Measurements from ENCODE around the gene SEMA7A. TPM values are rescaled to one million over a fixed set of nuclear protein-coding genes. Genes with fewer than 3 reads are reported as not detected.
"Not testable (repeated sequence)": the region's sequence is repeated elsewhere in the genome, so short reads cannot be mapped to it uniquely, and the experiment has no call there.

Gene SEMA7A, protein sequence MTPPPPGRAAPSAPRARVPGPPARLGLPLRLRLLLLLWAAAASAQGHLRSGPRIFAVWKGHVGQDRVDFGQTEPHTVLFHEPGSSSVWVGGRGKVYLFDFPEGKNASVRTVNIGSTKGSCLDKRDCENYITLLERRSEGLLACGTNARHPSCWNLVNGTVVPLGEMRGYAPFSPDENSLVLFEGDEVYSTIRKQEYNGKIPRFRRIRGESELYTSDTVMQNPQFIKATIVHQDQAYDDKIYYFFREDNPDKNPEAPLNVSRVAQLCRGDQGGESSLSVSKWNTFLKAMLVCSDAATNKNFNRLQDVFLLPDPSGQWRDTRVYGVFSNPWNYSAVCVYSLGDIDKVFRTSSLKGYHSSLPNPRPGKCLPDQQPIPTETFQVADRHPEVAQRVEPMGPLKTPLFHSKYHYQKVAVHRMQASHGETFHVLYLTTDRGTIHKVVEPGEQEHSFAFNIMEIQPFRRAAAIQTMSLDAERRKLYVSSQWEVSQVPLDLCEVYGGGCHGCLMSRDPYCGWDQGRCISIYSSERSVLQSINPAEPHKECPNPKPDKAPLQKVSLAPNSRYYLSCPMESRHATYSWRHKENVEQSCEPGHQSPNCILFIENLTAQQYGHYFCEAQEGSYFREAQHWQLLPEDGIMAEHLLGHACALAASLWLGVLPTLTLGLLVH
- 67.6 and 74.8 TPM in 2 replicates for total RNA-seq (2022)
- percentile 92 among the genes with signal in this experiment for Bru-seq, nascent RNA
- BruChase-seq, experiment 1, labeled RNA remaining after a 6-hour chase, result percentile 87 among the genes with signal in this experiment
- percentile 94 among the genes with signal in this experiment for BruChase-seq, experiment 2, labeled RNA remaining after a 2-hour chase
- long read RNA-seq, partial matches to known transcripts, result 0 of 11 reads
- long read RNA-seq, other reads (novel, unspliced or antisense), result 10 of 11 reads

DNA sequence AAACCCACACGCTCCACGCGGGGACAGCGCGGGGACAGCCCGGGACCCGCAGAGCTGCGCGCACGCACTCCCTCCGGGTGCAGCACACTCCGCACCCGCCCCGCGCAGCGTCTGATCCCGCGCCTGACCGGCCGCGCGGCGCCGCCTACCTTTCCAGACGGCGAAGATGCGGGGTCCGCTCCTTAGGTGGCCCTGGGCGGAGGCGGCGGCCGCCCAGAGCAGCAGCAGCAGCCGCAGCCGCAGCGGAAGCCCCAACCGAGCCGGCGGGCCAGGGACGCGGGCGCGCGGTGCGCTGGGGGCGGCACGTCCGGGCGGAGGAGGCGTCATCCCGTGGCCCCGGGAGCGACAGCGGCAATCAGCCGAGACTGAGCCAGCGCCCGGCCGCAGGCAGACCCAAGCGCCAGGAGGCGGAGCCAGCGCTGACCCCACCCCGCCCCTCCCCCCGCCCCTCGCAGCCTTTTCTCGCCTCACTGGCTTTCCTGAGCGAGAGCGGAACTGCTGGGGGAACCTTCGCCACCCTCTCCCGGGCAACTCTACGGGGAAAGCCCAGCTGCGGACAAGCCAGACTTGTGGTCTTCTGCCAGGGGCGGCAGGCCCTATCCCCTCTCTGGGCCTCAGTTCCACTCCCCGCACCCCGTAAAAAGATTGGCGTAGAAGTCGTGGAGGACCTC, at the start of gene SEMA7A:
Gene SEMA7A, minus strand, starts transcription at position 367 of the 671 bp plus-strand sequence. Its CDS starts 40 bp downstream, at position 327.
- Mint-ChIP-seq H3K36me3 (ENCODE audit: insufficient read depth, unreplicated experiment) (peaks cover 52% of the 10 kb centered on the region), H3K4me1 (ENCODE audit: low read depth, unreplicated experiment) (peaks cover 48% of the 10 kb centered on the region), H3K27ac (ENCODE audit: unreplicated experiment) (peak within 1 kb of the TSS; percentile 69), H3K9me3 (ENCODE audit: low read depth, unreplicated experiment) (no peaks in the 10 kb centered on the region), H3K4me3 (ENCODE audit: low read depth, unreplicated experiment) (peak within 1 kb of the TSS; percentile 80), H3K27me3 (ENCODE audit: unreplicated experiment) (no peaks in the 10 kb centered on the region)
- intact Hi-C loops (cut with micrococcal nuclease; ENCODE audit: unreplicated experiment), result no loop called here
- CTCF ChIA-PET, result interaction anchor here (0.7 to 1.4 kb wide), 3 partner anchors 9 to 52 kb away, joined by 3 to 4 read pairs (median 3); no protein-coding TSS in a partner anchor
- BruUV-seq (replicated peaks), result TSS peak; percentile 34
- TF ChIP-seq, protein P1, sequence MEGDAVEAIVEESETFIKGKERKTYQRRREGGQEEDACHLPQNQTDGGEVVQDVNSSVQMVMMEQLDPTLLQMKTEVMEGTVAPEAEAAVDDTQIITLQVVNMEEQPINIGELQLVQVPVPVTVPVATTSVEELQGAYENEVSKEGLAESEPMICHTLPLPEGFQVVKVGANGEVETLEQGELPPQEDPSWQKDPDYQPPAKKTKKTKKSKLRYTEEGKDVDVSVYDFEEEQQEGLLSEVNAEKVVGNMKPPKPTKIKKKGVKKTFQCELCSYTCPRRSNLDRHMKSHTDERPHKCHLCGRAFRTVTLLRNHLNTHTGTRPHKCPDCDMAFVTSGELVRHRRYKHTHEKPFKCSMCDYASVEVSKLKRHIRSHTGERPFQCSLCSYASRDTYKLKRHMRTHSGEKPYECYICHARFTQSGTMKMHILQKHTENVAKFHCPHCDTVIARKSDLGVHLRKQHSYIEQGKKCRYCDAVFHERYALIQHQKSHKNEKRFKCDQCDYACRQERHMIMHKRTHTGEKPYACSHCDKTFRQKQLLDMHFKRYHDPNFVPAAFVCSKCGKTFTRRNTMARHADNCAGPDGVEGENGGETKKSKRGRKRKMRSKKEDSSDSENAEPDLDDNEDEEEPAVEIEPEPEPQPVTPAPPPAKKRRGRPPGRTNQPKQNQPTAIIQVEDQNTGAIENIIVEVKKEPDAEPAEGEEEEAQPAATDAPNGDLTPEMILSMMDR (IDR thresholded peaks at IDR 0.05; ENCODE audit: unreplicated experiment), result no peak
- peak; percentile 91 for DNase-seq

DNA sequence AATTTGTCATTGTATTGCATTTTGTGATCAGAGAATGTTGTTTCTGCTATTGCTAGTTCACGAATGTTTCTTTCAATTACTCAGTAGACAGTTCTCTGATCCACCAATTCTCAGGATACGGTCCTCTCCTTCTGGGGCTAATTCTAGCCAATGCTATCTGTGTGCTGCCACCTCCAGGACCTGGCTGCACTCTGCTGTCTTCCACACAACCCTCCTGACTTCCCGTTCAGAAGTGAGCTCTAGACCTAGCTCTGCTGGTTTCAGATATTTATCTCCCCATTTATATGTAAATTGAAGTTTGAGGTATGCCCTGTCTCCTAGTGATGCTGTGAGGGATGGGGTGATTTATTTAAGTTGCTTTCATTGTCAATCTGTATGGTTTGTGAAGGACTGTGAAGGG, 48.9 kb upstream of the SEMA7A start:
- CTCF ChIA-PET, result interaction anchor here (0.7 to 1.0 kb wide), 4 partner anchors 11 to 119 kb away, joined by 3 to 5 read pairs (median 3); no protein-coding TSS in a partner anchor
- H3K27ac Mint-ChIP-seq (ENCODE audit: unreplicated experiment), result no peak overlapping the region
- DNase-seq, result no peak
- no peaks in the 10 kb centered on the region for H3K9me3 Mint-ChIP-seq (ENCODE audit: low read depth, unreplicated experiment)
- intact Hi-C loops (cut with micrococcal nuclease; ENCODE audit: unreplicated experiment), result no loop called here
- H3K4me1 Mint-ChIP-seq (ENCODE audit: low read depth, unreplicated experiment), result no peaks in the 10 kb centered on the region
- H3K4me3 Mint-ChIP-seq (ENCODE audit: low read depth, unreplicated experiment), result no peak overlapping the region
- TF ChIP-seq, protein P1 (IDR thresholded peaks at IDR 0.05; ENCODE audit: unreplicated experiment), result no peak
- no TSS peak for BruUV-seq (replicated peaks)
- H3K36me3 Mint-ChIP-seq (ENCODE audit: insufficient read depth, unreplicated experiment), result no peaks in the 10 kb centered on the region
- no peaks in the 10 kb centered on the region for H3K27me3 Mint-ChIP-seq (ENCODE audit: unreplicated experiment)

DNA sequence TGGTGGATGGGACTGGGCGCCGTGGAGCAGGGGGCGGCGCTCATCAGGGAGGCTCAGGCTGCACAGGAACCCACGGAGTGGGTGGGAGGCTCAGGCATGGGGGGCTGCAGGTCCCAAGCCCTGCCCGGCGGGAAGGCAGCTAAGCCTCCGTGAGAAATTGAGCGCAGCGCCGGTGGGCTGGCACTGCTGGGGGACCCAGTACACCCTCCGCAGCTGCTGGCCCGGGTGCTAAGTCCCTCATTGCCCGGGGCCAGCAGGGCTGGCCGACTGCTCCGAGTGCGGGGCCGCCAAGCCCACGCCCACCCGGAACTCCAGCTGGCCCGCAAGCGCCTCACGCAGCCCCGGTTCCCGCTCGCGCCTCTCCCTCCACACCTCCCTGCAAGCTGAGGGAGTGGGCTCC, 46.6 kb upstream of the SEMA7A start:
- H3K9me3 Mint-ChIP-seq (ENCODE audit: low read depth, unreplicated experiment); H3K36me3 Mint-ChIP-seq (ENCODE audit: insufficient read depth, unreplicated experiment); DNase-seq; H3K4me3 Mint-ChIP-seq (ENCODE audit: low read depth, unreplicated experiment); H3K27me3 Mint-ChIP-seq (ENCODE audit: unreplicated experiment); H3K4me1 Mint-ChIP-seq (ENCODE audit: low read depth, unreplicated experiment); intact Hi-C loops (cut with micrococcal nuclease; ENCODE audit: unreplicated experiment); BruUV-seq (replicated peaks); H3K27ac Mint-ChIP-seq (ENCODE audit: unreplicated experiment): not testable (repeated sequence)
- CTCF ChIA-PET, result interaction anchor here (0.6 kb wide), 1 partner anchor 278 kb away, joined by 6 read pairs; no protein-coding TSS in a partner anchor

GRCh38 chr15:74471621-74472020, 37.9 kb upstream of the SEMA7A start:
- H3K4me3 Mint-ChIP-seq (ENCODE audit: low read depth, unreplicated experiment); H3K4me1 Mint-ChIP-seq (ENCODE audit: low read depth, unreplicated experiment); H3K27ac Mint-ChIP-seq (ENCODE audit: unreplicated experiment); H3K27me3 Mint-ChIP-seq (ENCODE audit: unreplicated experiment); DNase-seq; intact Hi-C loops (cut with micrococcal nuclease; ENCODE audit: unreplicated experiment); H3K9me3 Mint-ChIP-seq (ENCODE audit: low read depth, unreplicated experiment); H3K36me3 Mint-ChIP-seq (ENCODE audit: insufficient read depth, unreplicated experiment); BruUV-seq (replicated peaks): not testable (repeated sequence)
- CTCF ChIA-PET, result interaction anchor here (0.5 to 0.8 kb wide), 4 partner anchors 10 to 75 kb away, joined by 3 to 5 read pairs (median 4); no protein-coding TSS in a partner anchor
